ENCODE results near the gene DAZAP2. TPM values are rescaled to one million over a fixed set of nuclear protein-coding genes. Genes with fewer than 3 reads are reported as not detected.
"Not testable (repeated sequence)": the region's sequence is repeated elsewhere in the genome, so short reads cannot be mapped to it uniquely, and the experiment has no call there.

The DAZAP2 gene
- total RNA-seq, 1 donor from 2014 or later = 66.8 TPM

DNA sequence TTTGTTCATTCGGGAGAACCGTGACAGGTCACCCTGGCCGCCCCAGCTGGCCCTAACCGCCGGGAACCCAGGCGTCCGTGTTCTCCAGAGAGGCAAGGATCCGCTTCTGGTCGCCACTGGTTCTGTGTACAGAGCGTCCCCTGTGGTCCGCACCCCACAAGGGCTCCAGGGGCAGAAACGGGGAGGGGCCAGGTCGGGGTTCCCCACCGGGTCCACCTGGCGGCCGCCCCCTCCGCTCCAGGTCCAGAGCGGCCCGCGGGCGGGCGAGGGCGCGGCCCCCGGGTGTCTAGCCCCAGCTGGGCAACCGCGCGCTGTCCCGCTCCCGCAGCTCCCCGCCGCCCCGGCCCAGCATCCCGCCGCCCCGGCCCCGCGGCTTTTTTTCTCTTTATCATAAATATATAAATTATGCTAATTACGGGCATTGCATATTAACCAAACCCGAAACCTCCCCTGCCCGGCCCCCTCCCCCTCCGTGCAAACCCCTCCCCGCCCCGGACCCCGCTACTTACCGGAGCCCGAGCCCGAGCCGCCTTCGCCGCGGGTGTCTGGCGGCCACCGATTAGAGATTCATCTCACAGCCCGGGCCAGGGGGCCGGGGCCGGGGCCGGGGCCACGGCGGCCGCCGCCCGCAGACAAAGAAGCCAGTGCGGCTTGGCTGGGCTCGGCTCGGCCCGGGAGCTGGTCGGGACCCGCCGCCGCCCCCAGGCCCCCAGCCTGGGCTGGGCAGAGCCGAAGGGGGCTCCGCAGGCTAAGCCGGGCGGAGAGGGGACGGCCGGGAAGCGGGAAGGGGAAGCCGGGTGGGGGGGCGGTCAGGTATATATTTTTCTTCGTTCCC, 21.3 kb upstream of the DAZAP2 start:
- DNase-seq = peak; percentile 50

DNA sequence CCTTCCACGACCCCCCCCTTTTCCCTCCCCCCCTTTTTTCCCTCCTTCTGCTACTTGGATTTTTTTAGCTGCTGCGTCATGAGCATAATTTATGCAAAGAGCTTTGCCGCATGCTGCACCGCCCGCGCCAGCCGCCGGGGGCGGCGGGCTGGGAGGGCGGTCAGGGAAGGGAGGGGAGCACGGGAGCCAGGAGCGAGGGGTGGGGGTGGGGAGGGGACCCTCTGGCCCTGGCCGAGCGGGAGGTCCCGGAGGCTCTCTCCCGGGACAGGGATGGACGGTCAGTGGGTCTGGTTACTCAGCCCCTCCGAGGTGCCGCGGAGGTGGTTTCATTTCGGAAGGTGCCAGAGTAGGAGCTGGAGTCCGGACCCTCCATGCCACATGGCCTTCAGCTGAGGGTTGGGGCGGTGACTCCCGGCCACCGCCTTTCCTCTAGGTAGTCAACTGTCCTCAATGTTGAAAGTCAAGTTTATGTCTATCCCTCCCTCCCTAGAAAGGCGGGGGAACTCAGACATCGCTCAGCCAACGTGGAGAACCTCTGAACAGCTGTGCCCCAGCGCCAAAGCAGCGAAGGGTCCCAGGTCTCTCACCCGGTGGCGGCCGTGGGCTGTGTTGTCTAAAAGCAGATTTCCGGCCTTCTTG, 20.5 kb upstream of the DAZAP2 start, which contains the start of gene POU6F1:
Gene POU6F1, minus strand, starts transcription at position 95 of the 639 bp plus-strand sequence. CDS start 11,226 bp downstream, outside the sequence.
- peak; percentile 63 for DNase-seq

DNA sequence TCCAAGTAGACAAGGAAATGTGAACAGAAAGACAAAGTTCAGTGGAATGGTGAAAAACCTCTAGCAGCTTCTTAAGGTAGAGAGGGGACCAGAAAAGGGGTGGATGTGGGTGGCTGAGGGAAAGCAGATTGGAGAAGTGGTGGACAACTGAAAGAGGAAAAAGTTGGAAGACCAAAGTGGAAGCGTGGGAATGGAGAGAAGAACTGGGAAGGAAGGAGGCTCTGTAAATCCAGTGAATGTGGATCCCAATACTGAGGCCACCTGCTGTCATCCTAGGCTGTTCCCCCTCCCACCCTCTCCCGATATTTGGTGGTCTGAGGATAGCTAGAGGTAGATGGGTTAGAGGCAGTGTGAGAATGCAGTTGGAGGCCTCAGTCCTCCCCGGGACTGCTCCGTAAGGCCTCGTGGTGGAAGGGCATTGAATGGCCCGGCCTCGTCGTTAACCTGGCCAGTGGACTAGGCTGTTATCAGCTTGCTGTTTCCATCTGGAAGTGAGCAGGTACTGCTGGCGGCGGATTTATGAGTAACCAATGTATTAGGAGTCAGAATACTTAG, 19.9 kb upstream of the DAZAP2 start:
- no peak for DNase-seq

- no peak for DNase-seq
These were observed 19.3 kb upstream of the DAZAP2 start for GRCh38 chr12:51219322-51219721.

GRCh38 chr12:51219857-51220256, 18.8 kb upstream of the DAZAP2 start:
- DNase-seq = not testable (repeated sequence)

DNA sequence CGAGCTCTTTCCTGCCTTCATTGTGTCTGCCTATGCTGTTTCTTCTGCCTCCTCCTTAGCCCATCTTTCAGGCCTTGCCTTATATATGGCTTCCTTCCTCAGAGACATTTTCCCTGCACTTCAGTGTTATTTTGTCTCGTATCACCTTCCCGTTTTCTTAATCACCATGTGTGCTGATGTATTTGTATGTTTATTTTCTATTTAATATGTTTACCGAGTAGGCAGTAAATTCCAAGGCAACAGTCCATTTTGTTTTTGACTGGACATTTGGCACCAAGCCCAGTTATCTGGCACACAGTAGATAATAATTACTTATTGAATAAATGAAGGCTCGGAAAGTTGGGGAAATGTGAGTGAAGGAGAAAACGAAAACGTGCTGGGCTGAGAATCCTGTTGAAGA, 16.2 kb upstream of the DAZAP2 start:
- no peak for DNase-seq

DNA sequence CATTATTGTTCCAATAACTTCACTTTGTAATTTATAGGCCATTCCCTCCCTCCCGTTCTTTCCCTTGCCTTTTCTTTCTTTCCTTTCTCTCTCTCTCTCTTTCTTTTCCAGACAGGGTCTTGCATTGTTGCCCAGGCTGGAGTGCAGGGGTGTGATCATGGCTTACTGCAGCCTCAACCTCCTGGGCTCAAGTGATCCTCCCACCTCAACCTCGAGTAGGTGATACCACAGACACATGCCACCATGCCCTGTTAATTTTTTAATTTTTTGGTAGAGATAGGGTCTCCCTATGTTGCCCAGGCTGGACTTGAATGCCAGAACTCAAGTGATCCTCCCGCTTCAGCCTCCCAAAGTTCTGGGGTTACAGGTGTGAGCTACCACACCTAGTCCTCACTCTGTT, 14.0 kb upstream of the DAZAP2 start:
- DNase-seq = no peak

DNA sequence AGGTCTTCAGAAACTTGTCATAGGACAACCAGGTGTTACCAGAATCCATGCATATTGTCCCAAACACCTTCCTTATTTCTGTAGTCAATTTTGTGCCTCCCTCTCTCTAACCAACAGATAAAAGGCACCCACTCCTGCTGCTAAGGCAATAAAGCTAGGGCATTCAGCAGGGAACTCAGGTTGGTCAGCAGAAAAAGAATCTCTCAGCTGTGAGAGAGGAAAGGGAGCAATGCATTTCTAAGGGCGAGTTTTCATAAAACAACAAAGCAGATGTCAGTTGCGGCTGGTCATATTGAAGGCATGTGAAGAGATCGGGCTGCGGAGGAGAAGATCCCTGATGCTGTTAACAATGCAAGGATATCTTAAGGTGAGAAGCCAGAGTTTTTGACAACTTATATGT, 13.4 kb upstream of the DAZAP2 start:
- DNase-seq = no peak

DNA sequence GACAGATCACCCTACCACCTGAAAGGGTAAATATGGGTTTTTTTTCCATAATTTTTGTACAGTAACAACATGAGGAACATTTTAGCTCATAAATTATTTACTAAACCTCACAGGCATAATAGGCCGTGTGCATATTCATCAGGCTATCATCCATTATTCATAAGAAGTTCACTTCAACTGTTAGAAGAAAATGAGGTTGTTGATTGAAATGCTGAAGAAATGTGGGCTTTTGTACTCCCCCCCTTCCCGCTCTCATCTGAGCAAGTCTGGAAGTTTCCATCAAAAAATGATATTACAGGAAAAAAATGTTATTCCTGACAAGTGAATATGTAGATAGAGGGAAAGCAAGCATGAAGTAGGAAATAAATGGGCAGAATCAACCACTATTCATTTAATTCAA, 12.9 kb upstream of the DAZAP2 start:
- no peak for DNase-seq

DNA sequence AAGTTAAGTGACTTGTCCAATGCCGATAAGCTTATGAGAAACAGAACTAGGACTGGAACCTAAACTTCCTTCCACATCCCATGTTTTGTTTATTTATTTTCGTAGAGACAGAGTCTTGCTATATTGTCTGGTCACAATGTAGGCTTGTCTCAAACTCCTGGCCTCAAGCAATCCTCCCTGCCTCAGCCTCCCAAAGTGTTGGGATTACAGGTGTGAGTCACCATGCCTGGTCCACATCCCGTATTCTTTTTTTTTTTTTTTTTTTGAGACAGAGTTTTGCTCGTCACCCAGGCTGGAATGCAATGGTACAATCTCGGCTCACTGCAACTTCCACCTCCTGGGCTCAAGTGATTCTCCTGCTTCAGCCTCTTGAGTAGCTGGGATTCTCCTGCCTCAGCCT, 11.5 kb upstream of the DAZAP2 start:
- not testable (repeated sequence) for DNase-seq

GRCh38 chr12:51227962-51228361, 10.7 kb upstream of the DAZAP2 start:
- DNase-seq = no peak

- no peak for DNase-seq
These were observed 9.4 kb upstream of the DAZAP2 start for GRCh38 chr12:51229116-51229809.

- DNase-seq = no peak
These were observed 6.0 kb upstream of the DAZAP2 start for GRCh38 chr12:51232642-51233041.

GRCh38 chr12:51234530-51234929, 4.1 kb upstream of the DAZAP2 start:
- DNase-seq = no peak

DNA sequence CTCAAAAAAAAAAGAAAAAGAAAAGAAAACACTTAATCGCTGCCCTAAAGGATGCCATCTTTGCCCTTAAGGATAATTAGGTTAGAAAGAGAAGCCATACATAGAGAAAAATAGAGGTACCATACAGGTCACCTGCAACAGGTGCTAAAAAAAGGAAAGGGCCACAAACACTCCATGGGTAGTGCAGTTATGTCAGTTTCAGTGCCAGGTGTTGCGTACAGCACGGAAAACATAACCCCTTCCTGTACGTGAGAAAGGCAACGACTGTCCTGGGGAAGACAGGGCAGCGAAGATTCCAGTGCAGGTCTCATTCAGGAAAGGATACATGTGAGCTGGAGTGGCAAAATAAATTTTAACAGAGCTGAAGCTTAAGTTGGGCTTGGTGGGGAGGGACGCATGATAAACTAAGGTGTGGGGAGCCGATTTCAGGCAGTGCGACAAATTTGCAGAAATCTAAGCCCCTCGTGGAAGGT, 553 bp upstream of the DAZAP2 start:
- no peak for DNase-seq

- DNase-seq = no peak
These were observed 2.3 kb downstream of the DAZAP2 start for GRCh38 chr12:51240971-51241370.

GRCh38 chr12:51242120-51242519, 3.5 kb downstream of the DAZAP2 start:
- DNase-seq = no peak

DNA sequence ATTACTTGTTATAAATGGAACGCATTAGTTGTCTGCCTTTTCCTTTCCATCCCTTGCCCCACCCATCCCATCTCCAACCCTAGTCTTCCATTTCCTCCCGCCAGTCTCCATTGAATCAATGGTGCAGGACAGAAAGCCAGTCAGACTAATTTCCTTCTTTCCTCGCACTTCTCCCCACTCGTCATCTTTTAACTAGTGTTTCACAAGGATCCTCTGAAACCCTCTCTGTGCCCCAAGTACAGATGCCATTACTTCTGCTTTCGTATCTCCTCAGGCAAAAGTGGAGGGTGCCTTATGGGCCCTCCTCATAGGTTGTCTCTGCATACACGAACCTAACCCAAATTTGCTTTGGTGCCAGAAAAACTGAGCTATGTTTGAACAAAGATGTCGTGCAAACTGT, 4.2 kb downstream of the DAZAP2 start:
- DNase-seq = no peak

GRCh38 chr12:51244269-51244668, 5.6 kb downstream of the DAZAP2 start:
- DNase-seq = no peak

GRCh38 chr12:51245476-51246253, 7.0 kb downstream of the DAZAP2 start:
- DNase-seq = no peak

DNA sequence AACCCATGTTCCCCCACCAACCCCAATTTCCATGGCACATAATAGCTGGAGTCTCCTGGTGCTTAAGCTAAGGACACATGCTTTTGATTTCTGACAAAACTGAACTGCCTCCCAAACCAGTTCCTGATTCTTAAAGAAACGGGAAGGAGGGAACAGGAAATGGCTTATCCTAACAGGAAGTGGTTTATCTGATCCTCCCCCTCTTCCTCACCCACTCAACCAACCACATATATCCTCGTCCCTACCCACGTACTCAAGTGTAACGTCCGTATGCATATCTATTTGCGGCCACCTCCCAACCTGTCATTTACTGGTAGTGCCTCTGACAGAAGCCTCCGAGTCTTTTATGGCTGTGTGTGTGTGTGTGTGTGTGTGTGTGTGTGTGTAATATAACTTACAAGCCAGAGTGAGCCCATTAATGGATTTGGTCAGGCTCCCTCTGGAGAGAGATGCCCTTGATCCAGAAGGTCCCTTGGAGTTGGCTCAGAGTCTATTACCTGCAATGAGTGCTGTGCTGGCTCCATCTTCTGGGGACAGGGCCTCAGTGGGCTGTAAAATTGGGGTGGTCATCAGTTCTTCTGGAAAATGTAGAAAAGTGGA, 7.7 kb downstream of the DAZAP2 start:
- DNase-seq = no peak
